Fibroblast of the aortic adventitia (primary cell): ENCODE results near the gene DUS1L. TPM values are rescaled to one million over a fixed set of nuclear protein-coding genes. Genes with fewer than 3 reads are reported as not detected.

Source experiments
- DNase-seq: peaks from one replicate; pipeline ENCODE4 v3.0.0-alpha.2; 2010; ENCODE audit warnings: low read depth
- H3K4me3 ChIP-seq: 2 replicates; pipeline ENCODE4 v1.5.1; 2011; ENCODE audit warnings: low read depth, mild to moderate bottlenecking, control low read depth, low read length, moderate library complexity
- total RNA-seq: library from RNA; depleted of rRNA; stranded (reverse); fragments of >200 nt; gene quantifications from 2 replicates; pipeline ENCODE4 v1.2.3, GENCODE V29; 2012; ENCODE audit warnings: low replicate concordance
- TF ChIP-seq, protein P1 (sequence below): IDR thresholded peaks from 2 replicates; pipeline ENCODE4 v1.5.1; 2011; ENCODE audit warnings: mild to moderate bottlenecking, low read length, control low read depth, inconsistent platforms; ENCODE audit not compliant: insufficient read depth

DUS1L gene
- total RNA-seq, 1 donor, result 33.8 TPM

DNA sequence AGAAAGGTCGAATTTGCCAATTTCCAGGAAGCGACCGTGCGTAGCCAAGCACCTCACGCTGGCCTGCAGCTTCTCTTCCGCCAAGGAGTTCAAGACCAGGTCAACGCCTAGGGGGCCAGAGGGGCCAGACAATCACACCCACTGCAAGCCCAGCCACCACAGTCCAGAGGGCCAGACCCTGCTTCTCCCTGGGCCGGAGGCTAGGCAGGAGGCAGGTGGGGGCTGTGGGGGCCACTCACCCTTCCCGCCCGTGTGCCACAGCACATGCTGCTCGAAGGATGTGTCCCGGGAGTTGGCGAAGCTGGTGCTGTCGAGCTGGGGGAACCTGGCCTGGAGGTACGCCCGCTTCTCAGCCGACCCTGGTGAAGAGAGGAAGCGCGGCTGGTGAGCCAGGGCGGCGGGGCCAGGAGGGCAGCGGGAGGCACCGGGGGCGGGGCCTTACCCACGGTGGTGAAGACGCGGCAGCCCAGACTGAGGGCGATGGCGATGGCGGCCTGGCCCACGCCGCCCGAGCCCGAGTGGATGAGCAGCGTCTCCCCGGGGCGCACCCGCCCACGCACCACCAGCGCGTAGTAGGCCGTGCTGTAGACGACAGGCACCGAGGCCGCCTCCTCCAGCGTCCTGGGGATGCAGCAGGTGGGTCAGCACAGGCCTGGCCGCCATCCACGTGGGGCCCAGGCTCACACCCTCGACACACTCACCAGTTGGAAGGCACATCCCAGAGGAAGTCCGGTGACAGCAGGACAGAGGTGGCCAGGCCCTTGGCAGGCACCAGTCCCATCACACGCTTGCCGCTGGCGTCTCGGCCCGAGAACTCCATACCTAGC, 18.1 kb upstream of the DUS1L start:
- DNase-seq, result no peak
- TF ChIP-seq, protein P1, sequence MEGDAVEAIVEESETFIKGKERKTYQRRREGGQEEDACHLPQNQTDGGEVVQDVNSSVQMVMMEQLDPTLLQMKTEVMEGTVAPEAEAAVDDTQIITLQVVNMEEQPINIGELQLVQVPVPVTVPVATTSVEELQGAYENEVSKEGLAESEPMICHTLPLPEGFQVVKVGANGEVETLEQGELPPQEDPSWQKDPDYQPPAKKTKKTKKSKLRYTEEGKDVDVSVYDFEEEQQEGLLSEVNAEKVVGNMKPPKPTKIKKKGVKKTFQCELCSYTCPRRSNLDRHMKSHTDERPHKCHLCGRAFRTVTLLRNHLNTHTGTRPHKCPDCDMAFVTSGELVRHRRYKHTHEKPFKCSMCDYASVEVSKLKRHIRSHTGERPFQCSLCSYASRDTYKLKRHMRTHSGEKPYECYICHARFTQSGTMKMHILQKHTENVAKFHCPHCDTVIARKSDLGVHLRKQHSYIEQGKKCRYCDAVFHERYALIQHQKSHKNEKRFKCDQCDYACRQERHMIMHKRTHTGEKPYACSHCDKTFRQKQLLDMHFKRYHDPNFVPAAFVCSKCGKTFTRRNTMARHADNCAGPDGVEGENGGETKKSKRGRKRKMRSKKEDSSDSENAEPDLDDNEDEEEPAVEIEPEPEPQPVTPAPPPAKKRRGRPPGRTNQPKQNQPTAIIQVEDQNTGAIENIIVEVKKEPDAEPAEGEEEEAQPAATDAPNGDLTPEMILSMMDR, result no peak
- no peak overlapping the region for H3K4me3 ChIP-seq

DNA sequence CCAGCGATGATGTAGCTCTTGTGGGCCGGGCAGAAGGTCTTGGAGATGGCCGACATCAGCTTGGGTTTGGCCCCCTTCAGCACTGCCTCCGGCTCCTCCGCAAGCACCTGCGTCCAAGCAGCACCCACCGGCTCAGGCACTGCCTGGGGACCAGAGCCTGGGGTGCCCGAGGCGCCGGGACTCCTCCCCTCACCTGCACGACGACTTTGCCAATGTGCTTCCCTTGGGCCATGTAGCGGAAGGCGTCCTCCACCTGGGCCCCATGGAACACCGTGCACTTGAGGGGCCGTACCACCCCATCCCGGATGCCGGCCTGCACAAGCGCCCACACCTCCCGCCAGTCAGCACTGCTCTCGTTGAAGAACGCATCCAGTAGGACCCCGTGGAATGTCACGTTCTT, 17.4 kb upstream of the DUS1L start:
- H3K4me3 ChIP-seq, result no peak overlapping the region
- TF ChIP-seq, protein P1, result no peak
- DNase-seq, result no peak

DNA sequence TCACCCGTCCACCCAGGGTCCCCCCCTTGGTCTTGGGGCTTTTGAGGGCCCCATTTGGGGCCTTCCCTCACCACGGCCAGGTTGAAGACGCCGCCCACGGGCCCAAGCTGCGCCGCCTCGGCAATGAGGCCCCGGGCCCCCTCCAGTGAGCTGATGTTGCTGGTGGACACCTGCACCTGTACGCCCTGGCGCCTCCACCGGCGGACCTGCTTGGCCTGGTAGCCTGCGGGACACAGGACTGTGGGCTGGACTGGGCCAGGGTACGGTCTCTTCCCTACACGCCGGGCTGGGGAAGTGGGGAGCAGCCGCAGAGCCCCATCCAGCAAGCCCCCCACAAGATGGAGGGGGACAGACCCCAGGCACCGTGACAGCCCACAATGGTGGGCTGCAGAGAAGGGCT, 16.9 kb upstream of the DUS1L start:
- DNase-seq, result no peak
- TF ChIP-seq, protein P1, result no peak
- H3K4me3 ChIP-seq, result no peak overlapping the region

DNA sequence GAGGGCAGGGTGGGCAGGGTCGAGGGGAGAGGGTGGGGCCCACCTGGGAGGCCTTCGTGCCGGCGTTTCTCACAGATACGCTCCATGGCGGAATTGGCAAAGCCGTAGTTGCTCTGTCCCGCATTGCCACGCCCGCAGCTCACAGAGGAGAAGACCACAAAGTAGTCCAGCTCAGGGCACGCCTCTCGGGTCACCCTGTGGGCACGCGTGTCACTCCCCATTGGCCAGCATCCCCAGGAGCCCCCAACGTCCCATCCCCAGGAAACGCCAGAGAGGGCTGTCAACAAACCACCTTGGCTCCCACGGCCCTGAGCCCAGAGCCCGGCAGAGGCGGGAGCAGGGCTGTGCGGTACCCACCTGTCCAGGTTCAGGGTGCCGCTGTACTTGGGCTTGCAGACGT, 16.4 kb upstream of the DUS1L start:
- TF ChIP-seq, protein P1, result no peak
- no peak overlapping the region for H3K4me3 ChIP-seq
- DNase-seq, result no peak

DNA sequence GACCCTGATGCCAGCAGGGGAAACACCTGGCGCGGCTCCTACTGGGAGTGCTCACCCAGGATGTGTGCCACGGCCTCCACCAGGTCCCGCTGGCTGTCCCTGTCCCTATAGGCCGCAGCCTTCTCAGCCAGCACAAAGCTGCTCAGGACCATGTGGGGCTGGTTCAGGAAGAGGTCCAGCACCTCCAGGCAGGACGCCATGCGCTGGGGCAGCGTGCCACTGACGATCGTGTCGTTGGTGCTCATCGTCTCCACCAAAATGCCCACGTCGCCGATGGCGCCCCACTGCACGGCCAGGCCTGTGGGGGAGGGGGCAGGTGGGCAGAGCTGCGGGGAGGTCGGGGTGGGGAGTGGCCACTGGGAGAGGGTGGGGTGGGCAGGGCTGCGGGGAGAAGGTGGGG, 15.9 kb upstream of the DUS1L start:
- TF ChIP-seq, protein P1, result no peak
- no peak for DNase-seq
- H3K4me3 ChIP-seq, result no peak overlapping the region

DNA sequence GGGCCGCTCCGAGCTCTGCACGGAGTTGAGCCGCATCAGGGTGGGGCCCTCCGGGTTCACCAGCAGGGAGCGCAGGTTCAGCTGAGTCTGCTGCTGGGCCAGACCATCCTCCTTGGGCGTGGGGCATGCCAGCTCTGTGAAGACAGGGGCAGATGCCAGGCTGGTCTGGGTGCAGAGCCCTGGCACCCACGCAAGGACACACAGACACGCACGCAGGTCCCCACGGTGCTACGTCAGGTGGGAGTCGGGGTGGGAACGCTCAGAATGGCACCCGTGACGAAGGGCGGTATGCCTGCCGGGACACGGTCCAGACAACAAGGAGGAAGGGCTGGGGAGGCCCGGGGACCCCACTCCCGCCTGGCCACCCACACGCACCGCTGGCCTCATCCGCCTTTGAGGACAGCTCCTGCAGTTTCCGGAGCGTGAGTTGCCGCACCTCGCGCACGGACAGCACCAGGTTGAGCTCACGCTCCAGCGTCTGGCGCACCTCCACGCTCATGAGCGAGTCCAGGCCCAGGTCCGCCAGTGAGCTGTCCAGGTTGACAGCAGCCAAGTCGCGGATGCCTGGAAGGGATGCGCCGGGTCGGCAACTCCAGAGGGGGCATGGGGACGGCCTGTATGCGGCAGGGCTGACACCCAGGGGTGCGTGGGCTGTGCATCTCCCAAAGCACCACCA, 15.3 kb upstream of the DUS1L start:
- no peak for DNase-seq
- TF ChIP-seq, protein P1, result no peak
- no peak overlapping the region for H3K4me3 ChIP-seq
